ENCODE data around the gene EVA1C.

DNA sequence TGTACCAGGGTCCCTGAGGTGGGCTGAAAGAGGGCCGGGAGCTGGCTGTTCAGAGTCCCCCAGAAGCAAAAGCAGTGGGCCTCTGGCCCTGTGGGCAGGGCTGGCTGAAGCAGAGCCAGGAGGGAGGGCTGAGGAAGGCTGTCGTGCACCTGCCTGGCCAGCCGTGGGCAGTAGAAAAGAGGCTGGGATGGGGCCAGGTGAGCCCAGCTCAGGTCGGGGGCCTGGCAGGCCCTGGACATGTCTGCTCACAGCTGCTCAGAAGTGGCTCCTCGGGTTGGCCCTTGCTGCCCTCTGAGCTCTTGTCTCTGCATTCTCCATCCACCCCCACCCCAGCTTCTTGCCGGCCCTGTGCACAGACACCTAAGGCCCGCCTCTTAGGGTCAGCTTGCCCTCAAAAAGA, 112.8 kb downstream of the EVA1C start:
- TF ChIP-seq POLR2A (IDR thresholded peaks at IDR 0.05; ENCODE audit: low read depth, low read length) = no peak
- TF ChIP-seq POLR2AphosphoS5 (IDR thresholded peaks at IDR 0.05; ENCODE audit: low read depth, low read length) = no peak
